Measurements from ENCODE around the gene ARHGAP33. TPM values are rescaled to one million over a fixed set of nuclear protein-coding genes. Genes with fewer than 3 reads are reported as not detected.

ARHGAP33 gene
- total RNA-seq, 4 donors from 2014 or later: 1.3 to 8.4 (median 2.3) TPM

DNA sequence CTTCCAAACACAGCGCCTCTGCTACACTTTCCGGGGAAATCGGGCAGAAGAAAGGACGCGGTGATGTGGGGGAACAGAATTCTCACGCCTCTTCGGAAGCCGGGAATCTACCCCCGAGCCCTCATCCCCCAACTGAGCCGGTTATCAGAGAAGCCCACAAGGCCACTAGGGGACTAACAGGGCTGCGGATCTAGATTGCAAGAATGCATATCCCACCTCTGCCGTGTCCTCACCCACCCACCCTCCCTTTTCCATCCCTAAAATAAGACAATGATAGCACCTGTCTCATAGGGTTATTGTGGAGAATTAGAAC, 34.2 kb upstream of the ARHGAP33 start:
- H3K4me3 ChIP-seq: peak overlapping the region; percentile 46 to 74 (median 60)
- 0 to 6% methylated on average over 6 to 12 of the region's 12 CpGs for WGBS, 2 donors
- TF ChIP-seq, protein P1, sequence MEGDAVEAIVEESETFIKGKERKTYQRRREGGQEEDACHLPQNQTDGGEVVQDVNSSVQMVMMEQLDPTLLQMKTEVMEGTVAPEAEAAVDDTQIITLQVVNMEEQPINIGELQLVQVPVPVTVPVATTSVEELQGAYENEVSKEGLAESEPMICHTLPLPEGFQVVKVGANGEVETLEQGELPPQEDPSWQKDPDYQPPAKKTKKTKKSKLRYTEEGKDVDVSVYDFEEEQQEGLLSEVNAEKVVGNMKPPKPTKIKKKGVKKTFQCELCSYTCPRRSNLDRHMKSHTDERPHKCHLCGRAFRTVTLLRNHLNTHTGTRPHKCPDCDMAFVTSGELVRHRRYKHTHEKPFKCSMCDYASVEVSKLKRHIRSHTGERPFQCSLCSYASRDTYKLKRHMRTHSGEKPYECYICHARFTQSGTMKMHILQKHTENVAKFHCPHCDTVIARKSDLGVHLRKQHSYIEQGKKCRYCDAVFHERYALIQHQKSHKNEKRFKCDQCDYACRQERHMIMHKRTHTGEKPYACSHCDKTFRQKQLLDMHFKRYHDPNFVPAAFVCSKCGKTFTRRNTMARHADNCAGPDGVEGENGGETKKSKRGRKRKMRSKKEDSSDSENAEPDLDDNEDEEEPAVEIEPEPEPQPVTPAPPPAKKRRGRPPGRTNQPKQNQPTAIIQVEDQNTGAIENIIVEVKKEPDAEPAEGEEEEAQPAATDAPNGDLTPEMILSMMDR (IDR thresholded peaks at IDR 0.05): no peak
- no peak for TF ChIP-seq POLR2A (IDR thresholded peaks at IDR 0.05)
- no peak for DNase-seq
- peaks cover 20 to 59% (median 26%) of the 10 kb centered on the region in 3 donors for H3K4me1 ChIP-seq
- intact Hi-C loops (cut with DNase I): no loop called here
- peak overlapping the region; percentile 69 to 92 (median 82) for H3K27ac ChIP-seq
- no peaks in the 10 kb centered on the region for H3K27me3 ChIP-seq
- H3K9me3 ChIP-seq: no peaks in the 10 kb centered on the region
- H3K36me3 ChIP-seq: peaks cover 7 to 44% (median 27%) of the 10 kb centered on the region in 3 donors

DNA sequence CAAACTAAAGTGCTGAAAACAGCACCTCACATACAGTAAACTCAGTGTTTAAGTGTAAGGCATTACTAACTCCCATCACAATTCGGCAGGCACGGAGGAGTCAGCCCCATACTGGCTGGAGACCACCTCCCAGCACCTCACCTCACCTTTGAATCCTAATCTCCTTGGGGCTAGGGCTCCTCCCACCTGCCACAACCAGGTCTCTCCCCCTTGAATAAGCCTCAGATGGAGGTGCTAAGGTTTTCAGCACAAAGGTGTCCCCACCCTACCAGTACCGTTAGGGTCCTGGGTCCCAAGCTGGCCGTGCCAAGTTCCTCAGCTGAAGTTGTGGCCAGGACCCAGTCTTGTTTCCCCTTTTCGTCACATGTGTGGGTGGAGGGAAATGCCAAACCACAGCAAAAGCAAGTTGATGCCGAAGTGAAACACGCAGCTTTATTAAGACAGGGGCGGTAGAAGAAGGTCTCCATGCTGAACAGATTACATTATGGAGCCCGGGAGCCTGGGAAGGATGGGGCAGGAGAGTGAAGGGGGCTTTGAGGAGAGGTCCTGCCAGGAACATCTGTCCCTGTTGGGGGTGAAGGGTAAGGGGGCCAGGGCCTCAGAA, 33.1 kb upstream of the ARHGAP33 start, which contains the start of gene IGFLR1:
TSS of gene IGFLR1 (minus strand) at position 332 of the 604 bp plus-strand sequence. CDS start 1,272 bp downstream, outside the sequence.
- DNase-seq: no peak
- TF ChIP-seq POLR2A (IDR thresholded peaks at IDR 0.05): peak in 1 of 4 donors; percentile 54
- TF ChIP-seq, protein P1 (IDR thresholded peaks at IDR 0.05): no peak
- Histone ChIP-seq H3K36me3 (peaks cover 7 to 39% (median 16%) of the 10 kb centered on the region in 3 donors), H3K4me1 (peaks cover 20 to 70% (median 34%) of the 10 kb centered on the region in 3 donors), H3K27ac (peak within 1 kb of the TSS; percentile 69 to 92 (median 82)), H3K27me3 (no peaks in the 10 kb centered on the region), H3K4me3 (peak within 1 kb of the TSS in 3 of 4 donors; percentile 59 to 74 (median 60)), H3K9me3 (no peaks in the 10 kb centered on the region)
- WGBS, 2 donors: 63 to 73% methylated on average over 4 of the region's 9 CpGs
- intact Hi-C loops (cut with DNase I): no loop called here

DNA sequence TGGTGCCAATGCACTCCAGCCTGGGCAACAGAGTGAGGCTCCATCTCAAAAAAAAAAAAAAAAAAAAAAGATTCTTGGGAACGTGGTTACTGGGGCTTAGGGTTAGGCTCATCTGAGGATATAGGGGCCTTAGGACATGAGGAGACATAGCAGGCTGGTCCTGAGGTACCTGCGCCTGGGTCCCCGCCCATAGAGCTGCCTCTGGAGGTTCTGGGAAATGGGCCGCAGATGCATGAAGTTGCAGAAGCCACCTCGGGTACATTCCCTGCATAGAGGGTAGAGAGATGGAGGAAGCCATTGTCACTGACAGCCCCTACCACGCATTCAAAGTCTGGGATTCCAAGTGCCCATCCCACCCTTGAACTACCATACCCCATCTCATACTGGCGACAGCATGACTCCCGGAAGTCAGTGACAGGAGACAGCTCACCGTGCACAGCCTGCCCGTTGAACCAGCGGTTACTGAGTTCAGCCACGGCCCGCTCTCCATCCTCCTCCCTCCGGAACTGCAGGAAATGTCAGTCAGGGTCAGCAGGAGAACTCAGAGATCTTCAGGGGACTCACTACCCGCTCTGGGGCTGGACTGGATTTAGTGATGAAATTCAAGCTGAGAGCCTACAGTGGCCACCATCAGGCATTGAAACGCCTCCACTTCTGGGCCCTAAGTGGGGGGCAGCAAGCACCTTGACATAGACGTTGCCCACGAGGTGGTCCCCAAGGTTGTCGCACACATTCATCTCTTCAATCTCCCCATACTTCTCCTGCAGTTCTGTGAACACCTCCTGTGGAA, 31.5 kb upstream of the ARHGAP33 start:
- intact Hi-C loops (cut with DNase I): no loop called here
- TF ChIP-seq, protein P1 (IDR thresholded peaks at IDR 0.05): no peak
- no peak for TF ChIP-seq POLR2A (IDR thresholded peaks at IDR 0.05)
- Histone ChIP-seq H3K27me3 (no peaks in the 10 kb centered on the region), H3K4me1 (peaks cover 27 to 80% (median 39%) of the 10 kb centered on the region in 3 donors), H3K27ac (peak overlapping the region; percentile 100), H3K36me3 (peaks cover 0 to 23% (median 1%) of the 10 kb centered on the region in 3 donors), H3K9me3 (no peaks in the 10 kb centered on the region), H3K4me3 (peak overlapping the region; percentile 90 to 97 (median 92))
- WGBS, 2 donors: 77 to 85% methylated on average over 13 to 18 of the region's 19 CpGs
- DNase-seq: no peak

DNA sequence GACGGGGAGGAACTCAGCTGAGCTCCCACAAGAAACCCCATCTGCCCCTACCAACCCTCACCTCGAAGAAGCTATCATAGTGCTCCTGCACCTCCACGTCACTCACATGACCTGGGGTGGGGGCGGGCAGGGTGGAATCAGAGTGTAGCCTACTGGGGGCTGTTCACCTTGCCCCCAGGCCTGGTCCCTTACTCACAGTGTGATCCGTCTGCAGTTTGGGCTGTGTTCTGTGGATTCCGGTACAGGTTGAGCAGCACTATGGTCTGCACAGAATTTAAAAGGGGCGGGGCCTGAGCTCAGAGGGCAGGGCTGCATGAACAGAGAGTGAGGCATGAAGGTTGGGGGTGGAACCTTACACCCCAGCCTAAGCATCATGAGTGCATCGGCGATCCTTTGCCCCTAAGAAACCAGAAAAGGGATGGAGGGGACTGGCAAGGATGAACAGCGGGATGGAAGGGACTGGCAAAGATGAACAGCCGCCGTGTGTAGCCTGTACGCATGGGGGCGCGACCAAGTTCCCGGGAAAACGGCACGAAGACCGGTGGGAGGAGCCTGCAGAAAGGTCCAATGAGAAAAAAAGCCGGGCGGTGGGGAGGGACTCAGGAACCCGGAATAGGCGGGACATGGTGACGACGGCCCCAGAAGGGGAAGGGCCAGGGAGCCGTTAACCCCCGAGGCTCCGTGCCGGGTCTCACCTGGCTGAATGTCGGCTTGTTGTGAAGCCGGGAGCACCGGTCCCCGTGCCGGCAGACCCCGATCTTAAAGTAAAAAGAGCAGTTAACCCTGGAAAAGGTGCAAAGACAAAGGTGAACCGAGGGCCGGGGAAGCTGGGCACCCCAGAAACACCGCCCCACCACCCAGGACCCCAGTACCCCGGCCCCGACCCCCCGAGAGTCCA, 30.7 kb upstream of the ARHGAP33 start:
- intact Hi-C loops (cut with DNase I): no loop called here
- H3K4me1 ChIP-seq: peaks cover 31 to 82% (median 44%) of the 10 kb centered on the region in 3 donors

More for the DNA sequence above, 30.7 kb upstream of the ARHGAP33 start:
- H3K27ac ChIP-seq: peak overlapping the region; percentile 100
- peak overlapping the region; percentile 90 to 97 (median 92) for H3K4me3 ChIP-seq
- DNase-seq: peak; percentile 70
- H3K36me3 ChIP-seq: peaks cover 0 to 19% (median 0%) of the 10 kb centered on the region in 3 donors
- H3K27me3 ChIP-seq: no peaks in the 10 kb centered on the region
- TF ChIP-seq, protein P1 (IDR thresholded peaks at IDR 0.05): peak in 5 of 6 experiments; percentile 10 to 35 (median 31)
- TF ChIP-seq POLR2A (IDR thresholded peaks at IDR 0.05): peak in 1 of 4 donors; percentile 13
- H3K9me3 ChIP-seq: no peaks in the 10 kb centered on the region
- 5 to 6% methylated on average over 27 to 36 of the region's 41 CpGs for WGBS, 2 donors

Measured in esophagus squamous epithelium (tissue), 5 donors.